Left ventricle myocardium inferior (tissue), 1 donor: ENCODE data around the gene SPESP1. TPM values are rescaled to one million over a fixed set of nuclear protein-coding genes. Genes with fewer than 3 reads are reported as not detected.

Experiments used
- DNase-seq: peaks from one replicate; pipeline ENCODE4 v3.0.0-alpha.2; 2020
- H3K27ac ChIP-seq: fragments of 200-600 bp; replicated peaks from 2 replicates; pipeline ENCODE4 v1.8.0; 2021
- H3K27me3 ChIP-seq: fragments of 200-600 bp; 2 replicates; pipeline ENCODE4 v1.8.0; 2021; ENCODE audit warnings: low read depth
- H3K36me3 ChIP-seq: fragments of 200-600 bp; 2 replicates; pipeline ENCODE4 v1.8.0; 2021
- H3K4me1 ChIP-seq: fragments of 200-600 bp; 2 replicates; pipeline ENCODE4 v1.8.0; 2021
- H3K4me3 ChIP-seq: fragments of 200-600 bp; 2 replicates; pipeline ENCODE4 v1.8.0; 2021; ENCODE audit warnings: mild to moderate bottlenecking, moderate library complexity
- H3K9me3 ChIP-seq: fragments of 200-600 bp; replicated peaks from 2 replicates; pipeline ENCODE4 v1.8.0; 2021
- CTCF ChIP-seq: fragments of 200-600 bp; IDR thresholded peaks from 2 replicates; pipeline ENCODE4 v1.8.0; 2021; ENCODE audit warnings: antibody characterized with exemption, mild to moderate bottlenecking, borderline replicate concordance
- intact Hi-C: fragments of 100-400 bp; cut with micrococcal nuclease; formaldehyde crosslinking; loops from one replicate; pipeline ENCODE4 v1.11.0; 2022
- total RNA-seq: library from RNA; stranded (reverse); fragmentation: NEBNext Ultra II Directional; extraction: Animal tissue kit (Norgen Biotek cat#: 25700); gene quantifications from one replicate; pipeline ENCODE4 v1.2.1, GENCODE V29; 2021
- donor health status: DM: no; HTN: yes; CAD: no; lungs with severe emphysema.

The SPESP1 gene
- total RNA-seq, 1 donor from 2014 or later, result 7.6 TPM

- no peak for TF ChIP-seq CTCF
- H3K36me3 ChIP-seq, result no peaks in the 10 kb centered on the region
- H3K4me1 ChIP-seq, result no peaks in the 10 kb centered on the region
- DNase-seq, result no peak
- intact Hi-C loops, result no loop called here
- H3K4me3 ChIP-seq, result no peak overlapping the region
- H3K27me3 ChIP-seq, result peaks cover 5% of the 10 kb centered on the region
- H3K9me3 ChIP-seq, result peaks cover 21% of the 10 kb centered on the region
- no peak overlapping the region for H3K27ac ChIP-seq
Measured at GRCh38 chr15:68980786-68981185, 50.5 kb downstream of the SPESP1 start.

- peaks cover 5% of the 10 kb centered on the region for H3K27me3 ChIP-seq
- intact Hi-C loops, result no loop called here
- no peaks in the 10 kb centered on the region for H3K4me1 ChIP-seq
- TF ChIP-seq CTCF, result no peak
- H3K9me3 ChIP-seq, result peaks cover 9% of the 10 kb centered on the region
- H3K4me3 ChIP-seq, result no peak overlapping the region
- no peak overlapping the region for H3K27ac ChIP-seq
- DNase-seq, result no peak
- no peaks in the 10 kb centered on the region for H3K36me3 ChIP-seq
Measured at GRCh38 chr15:68981941-68982340, 51.6 kb downstream of the SPESP1 start.

- Histone ChIP-seq H3K4me1 (no peaks in the 10 kb centered on the region), H3K27ac (no peak overlapping the region), H3K27me3 (peaks cover 5% of the 10 kb centered on the region), H3K4me3 (no peak overlapping the region), H3K36me3 (no peaks in the 10 kb centered on the region), H3K9me3 (no peaks in the 10 kb centered on the region)
- TF ChIP-seq CTCF, result no peak
- intact Hi-C loops, result no loop called here
- DNase-seq, result no peak
Measured at GRCh38 chr15:68982976-68983563, 52.7 kb downstream of the SPESP1 start.

- intact Hi-C loops, result no loop called here
- DNase-seq, result no peak
- Histone ChIP-seq H3K27me3 (peaks cover 5% of the 10 kb centered on the region), H3K36me3 (no peaks in the 10 kb centered on the region), H3K9me3 (no peaks in the 10 kb centered on the region), H3K4me1 (no peaks in the 10 kb centered on the region), H3K27ac (no peak overlapping the region), H3K4me3 (no peak overlapping the region)
- no peak for TF ChIP-seq CTCF
Measured at GRCh38 chr15:68983961-68984481, 53.7 kb downstream of the SPESP1 start.

GRCh38 chr15:68984586-68984985 lies 54.3 kb downstream of the SPESP1 start:
- Histone ChIP-seq H3K4me3 (no peak overlapping the region), H3K9me3 (no peaks in the 10 kb centered on the region), H3K36me3 (no peaks in the 10 kb centered on the region), H3K4me1 (peaks cover under 1% of the 10 kb centered on the region), H3K27ac (no peak overlapping the region), H3K27me3 (peaks cover 5% of the 10 kb centered on the region)
- DNase-seq, result no peak
- no peak for TF ChIP-seq CTCF
- intact Hi-C loops, result no loop called here
